Mesendoderm (in vitro differentiated cells): ENCODE measurements around the gene MST1.

Source experiments
- DNase-seq: peaks from one replicate; pipeline ENCODE4 v3.0.0; 2013
- H2AK5ac ChIP-seq: 2 replicates; pipeline ENCODE4 v1.6.1; 2013; ENCODE audit warnings: low read length, inconsistent platforms
- H2BK120ac ChIP-seq: 2 replicates; pipeline ENCODE4 v1.6.1; 2013; ENCODE audit warnings: low read depth, mild to moderate bottlenecking, low read length, moderate library complexity, mixed read lengths
- H2BK15ac ChIP-seq: replicated peaks from 2 replicates; pipeline ENCODE4 v1.6.1; 2013; ENCODE audit warnings: low read depth, mild to moderate bottlenecking, moderate library complexity
- H2BK5ac ChIP-seq: 2 replicates; pipeline ENCODE4 v1.6.1; 2013; ENCODE audit warnings: low read length, inconsistent platforms
- H3K18ac ChIP-seq: 2 replicates; pipeline ENCODE4 v1.6.1; 2013; ENCODE audit warnings: mild to moderate bottlenecking, low read length, mixed read lengths
- H3K23ac ChIP-seq: one replicate; pipeline ENCODE4 v1.6.1; 2013; ENCODE audit warnings: low read length
- H3K27ac ChIP-seq: 2 replicates; pipeline ENCODE4 v1.5.1; 2013; ENCODE audit warnings: low read depth, mild to moderate bottlenecking, inconsistent platforms, low read length, moderate library complexity
- H3K27me3 ChIP-seq: 2 replicates; pipeline ENCODE4 v1.6.1; 2013; ENCODE audit warnings: low read length, control low read depth, mild to moderate bottlenecking, inconsistent platforms; ENCODE audit not compliant: insufficient read depth, poor library complexity
- H3K36me3 ChIP-seq: 2 replicates; pipeline ENCODE4 v1.6.1; 2013; ENCODE audit warnings: low read length, inconsistent platforms; ENCODE audit not compliant: control insufficient read depth, insufficient read depth
- H3K4ac ChIP-seq: one replicate; pipeline ENCODE4 v1.6.1; 2013; ENCODE audit warnings: low read depth, mild to moderate bottlenecking, low read length, moderate library complexity
- H3K4me1 ChIP-seq: 2 replicates; pipeline ENCODE4 v1.6.1; 2013; ENCODE audit warnings: low read depth, low read length, inconsistent platforms; ENCODE audit not compliant: control insufficient read depth
- H3K4me2 ChIP-seq: 2 replicates; pipeline ENCODE4 v1.6.1; 2013; ENCODE audit warnings: low read length
- H3K4me3 ChIP-seq: 2 replicates; pipeline ENCODE4 v1.5.1; 2013; ENCODE audit warnings: mild to moderate bottlenecking, low read length
- H3K56ac ChIP-seq: one replicate; pipeline ENCODE4 v1.6.1; 2013; ENCODE audit warnings: low read length
- H3K79me1 ChIP-seq: 2 replicates; pipeline ENCODE4 v1.6.1; 2013; ENCODE audit warnings: low read length, inconsistent platforms
- H3K79me2 ChIP-seq: 2 replicates; pipeline ENCODE4 v1.6.1; 2013; ENCODE audit warnings: mild to moderate bottlenecking, low read length; ENCODE audit not compliant: control insufficient read depth, insufficient read depth
- H3K9ac ChIP-seq: 2 replicates; pipeline ENCODE4 v1.6.1; 2013; ENCODE audit warnings: low read length, inconsistent platforms
- H4K5ac ChIP-seq: one replicate; pipeline ENCODE4 v1.6.1; 2013; ENCODE audit warnings: low read length
- H4K8ac ChIP-seq: one replicate; pipeline ENCODE4 v1.6.1; 2013; ENCODE audit warnings: low read depth, mild to moderate bottlenecking, control low read depth, low read length, moderate library complexity
- WGBS: extraction: QIAGEN DNeasy Blood & Tissue Kit; methylation state at CpG from one replicate; pipeline ENCODE4 v1.1.7; 2013; ENCODE audit warnings: low lambda C conversion rate, missing lambda C conversion rate; ENCODE audit not compliant: insufficient coverage; ENCODE audit errors: extremely low coverage; 5-methylcytosine and 5-hydroxymethylcytosine counted together

Gene MST1

DNA sequence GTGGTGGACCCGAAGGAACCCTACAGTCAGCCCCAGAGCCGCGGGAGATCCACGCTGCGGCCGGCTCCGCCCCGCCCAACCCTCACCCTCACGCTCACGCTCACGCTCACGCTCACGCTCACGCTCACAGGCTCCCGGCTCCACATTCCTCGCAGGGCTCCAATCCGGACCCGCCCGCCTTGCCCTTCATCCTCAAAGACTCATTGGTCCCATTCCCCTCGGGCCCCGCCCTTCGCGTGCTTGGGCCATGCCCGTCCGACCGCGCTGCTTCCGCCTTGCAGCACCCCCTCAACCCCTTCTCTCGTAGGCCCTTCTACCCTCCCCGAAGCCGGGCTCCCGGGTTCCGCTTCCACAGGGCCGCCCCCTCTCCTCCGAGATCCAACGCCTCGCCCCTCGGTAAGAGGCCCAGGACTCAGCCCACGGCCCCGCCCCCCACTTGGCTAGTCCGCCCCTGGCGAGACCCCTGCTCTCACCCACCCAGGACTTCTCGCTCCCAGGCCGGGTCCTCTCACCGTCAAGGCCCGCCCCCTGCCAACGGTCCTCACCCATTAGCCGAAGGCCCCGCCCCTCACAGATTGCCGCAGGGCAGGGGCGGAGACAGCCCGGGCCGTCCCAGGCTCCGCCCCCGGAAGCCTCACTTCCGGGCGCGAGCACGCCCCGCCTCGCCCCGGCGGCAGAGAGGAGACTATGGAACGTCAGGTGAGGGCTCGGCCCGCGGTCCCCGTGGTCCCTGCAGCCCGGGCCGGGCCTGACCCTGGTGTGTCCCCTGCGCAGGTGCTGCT, 15.4 kb downstream of the MST1 start, which contains the start of gene APEH:
APEH (plus strand) TSS at position 637 of the 782 bp plus-strand sequence; CDS start at position 688, 51 bp downstream.
- Histone ChIP-seq H2BK15ac (no peak within 1 kb of the TSS), H3K79me2 (peaks cover 10% of the 10 kb centered on the region), H2AK5ac (peak within 1 kb of the TSS; percentile 3), H3K4me1 (peaks cover 6% of the 10 kb centered on the region), H3K27me3 (no peaks in the 10 kb centered on the region), H4K8ac (peak within 1 kb of the TSS; percentile 78), H3K56ac (peak within 1 kb of the TSS; percentile 98), H3K4ac (peak within 1 kb of the TSS; percentile 61), H3K27ac (peak within 1 kb of the TSS; percentile 91), H2BK120ac (no peak within 1 kb of the TSS), H3K4me3 (peak within 1 kb of the TSS; percentile 96), H3K79me1 (peaks cover 17% of the 10 kb centered on the region), H2BK5ac (peak within 1 kb of the TSS; percentile 45), H3K23ac (no peak within 1 kb of the TSS), H3K9ac (peak within 1 kb of the TSS; percentile 94), H3K36me3 (peaks cover 6% of the 10 kb centered on the region), H3K4me2 (peak within 1 kb of the TSS; percentile 86), H4K5ac (no peak within 1 kb of the TSS), H3K18ac (peak within 1 kb of the TSS; percentile 69)
- DNase-seq, result peak; percentile 98
- WGBS, result no CpG with 5 or more reads among the region's 71 CpGs

DNA sequence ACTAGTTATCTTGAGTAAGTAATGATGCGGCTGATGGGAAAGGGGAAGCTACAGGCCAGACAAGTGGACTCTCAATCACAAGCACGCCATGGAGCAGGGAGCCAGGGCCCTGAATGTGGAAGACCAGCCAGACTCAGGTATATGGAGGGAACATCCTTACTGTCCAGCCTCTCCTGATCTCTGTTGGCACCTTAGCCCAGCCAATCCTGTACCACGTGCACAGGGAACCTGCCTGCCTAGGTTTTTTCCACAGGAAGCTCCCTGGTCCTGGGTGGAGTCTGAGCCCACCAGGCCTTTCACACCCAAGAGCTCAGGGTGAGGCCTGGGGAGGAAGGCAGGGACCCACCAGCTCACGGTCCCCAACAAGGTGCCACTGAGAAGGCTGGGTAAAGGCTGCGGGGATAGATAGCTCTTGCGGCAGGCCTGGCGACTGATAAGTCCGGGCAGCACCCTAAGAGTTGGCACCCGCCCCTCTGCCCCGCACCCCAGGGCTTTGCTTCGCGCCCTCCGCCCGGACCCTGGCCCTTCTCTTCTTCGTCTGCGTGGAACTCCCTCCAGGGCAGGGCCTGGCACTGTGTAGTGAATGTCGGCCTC, 16.1 kb downstream of the MST1 start:
- H3K4me1 ChIP-seq, result peaks cover 6% of the 10 kb centered on the region
- no peak overlapping the region for H2BK120ac ChIP-seq
- peak overlapping the region; percentile 91 for H3K27ac ChIP-seq
- no peaks in the 10 kb centered on the region for H3K27me3 ChIP-seq
- H3K9ac ChIP-seq, result peak overlapping the region; percentile 89
- peak overlapping the region; percentile 69 for H3K18ac ChIP-seq
- no peak overlapping the region for H3K23ac ChIP-seq
- peak overlapping the region; percentile 78 for H4K8ac ChIP-seq
- H3K4me2 ChIP-seq, result peak overlapping the region; percentile 51
- peaks cover 17% of the 10 kb centered on the region for H3K79me1 ChIP-seq
- peaks cover 10% of the 10 kb centered on the region for H3K79me2 ChIP-seq
- H3K56ac ChIP-seq, result peak overlapping the region; percentile 92
- no peak overlapping the region for H4K5ac ChIP-seq
- H3K4ac ChIP-seq, result peak overlapping the region; percentile 61
- peak overlapping the region; percentile 45 for H2BK5ac ChIP-seq
- H2BK15ac ChIP-seq, result no peak overlapping the region
- H3K36me3 ChIP-seq, result peaks cover 4% of the 10 kb centered on the region
- peak overlapping the region; percentile 75 for H3K4me3 ChIP-seq
- H2AK5ac ChIP-seq, result peak overlapping the region; percentile 3
- WGBS, result no CpG with 5 or more reads among the region's 17 CpGs
- DNase-seq, result peak; percentile 51

DNA sequence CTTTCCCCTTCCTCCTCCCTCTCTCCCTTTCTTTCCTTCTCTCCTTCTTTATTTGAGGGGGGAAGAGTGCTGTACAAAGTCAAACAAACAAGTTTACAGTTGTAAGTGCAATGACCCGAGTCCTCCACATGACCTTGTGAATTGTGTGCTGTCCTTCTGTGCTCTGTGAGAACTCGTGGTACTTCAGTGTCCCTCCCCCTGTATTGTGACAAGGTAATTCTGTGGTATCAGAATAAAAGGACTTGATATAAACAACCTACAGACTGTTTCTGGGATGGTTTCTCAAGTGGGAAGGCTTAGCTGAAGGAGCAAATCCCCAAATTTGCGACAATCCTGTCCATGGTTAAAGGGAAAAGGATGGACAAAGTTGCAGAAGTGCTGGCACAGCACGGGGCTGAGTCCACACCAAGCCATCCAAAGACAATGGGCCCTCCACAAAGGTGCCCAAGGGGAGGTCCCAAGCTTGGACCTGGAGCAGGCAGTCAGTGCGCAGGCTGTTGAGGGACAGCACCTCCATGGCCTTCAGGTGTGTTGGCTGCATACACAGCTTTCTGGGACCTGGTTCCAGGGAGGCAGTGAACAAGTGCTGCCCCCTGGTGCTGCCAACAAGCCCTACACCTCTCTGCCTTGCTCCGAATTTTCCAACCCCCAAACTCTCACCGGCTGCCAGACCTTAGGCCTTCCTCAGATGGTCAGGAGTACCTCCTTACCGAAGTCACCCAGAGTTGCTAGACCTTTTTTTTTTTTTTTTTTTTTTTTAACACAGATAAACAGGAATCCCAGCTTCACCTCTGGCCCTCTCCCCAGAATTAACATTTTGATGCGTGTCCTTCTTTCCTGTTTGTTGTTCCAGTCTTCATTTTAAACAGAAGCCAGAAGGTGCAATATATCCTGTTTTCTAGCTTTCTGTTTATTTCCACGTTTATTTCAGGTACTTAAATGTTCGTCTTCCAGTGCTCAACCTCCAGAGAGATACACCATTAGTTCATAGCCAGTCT, 17.7 kb downstream of the MST1 start:
- H3K36me3 ChIP-seq, result peaks cover 3% of the 10 kb centered on the region
- WGBS, result no CpG with 5 or more reads among the region's 11 CpGs
- H3K4me1 ChIP-seq, result peaks cover 6% of the 10 kb centered on the region
- no peak overlapping the region for H3K4ac ChIP-seq
- no peak overlapping the region for H3K4me2 ChIP-seq
- H3K4me3 ChIP-seq, result no peak overlapping the region
- H2AK5ac ChIP-seq, result no peak overlapping the region
- H3K27ac ChIP-seq, result no peak overlapping the region
- no peaks in the 10 kb centered on the region for H3K27me3 ChIP-seq
- no peak overlapping the region for H4K5ac ChIP-seq
- DNase-seq, result peak; percentile 87
- H2BK120ac ChIP-seq, result no peak overlapping the region
- no peak overlapping the region for H2BK5ac ChIP-seq
- no peak overlapping the region for H4K8ac ChIP-seq
- H3K79me1 ChIP-seq, result peaks cover 17% of the 10 kb centered on the region
- no peak overlapping the region for H3K56ac ChIP-seq
- H3K9ac ChIP-seq, result peak overlapping the region; percentile 33
- H3K23ac ChIP-seq, result no peak overlapping the region
- peaks cover 10% of the 10 kb centered on the region for H3K79me2 ChIP-seq
- no peak overlapping the region for H2BK15ac ChIP-seq
- H3K18ac ChIP-seq, result no peak overlapping the region

DNA sequence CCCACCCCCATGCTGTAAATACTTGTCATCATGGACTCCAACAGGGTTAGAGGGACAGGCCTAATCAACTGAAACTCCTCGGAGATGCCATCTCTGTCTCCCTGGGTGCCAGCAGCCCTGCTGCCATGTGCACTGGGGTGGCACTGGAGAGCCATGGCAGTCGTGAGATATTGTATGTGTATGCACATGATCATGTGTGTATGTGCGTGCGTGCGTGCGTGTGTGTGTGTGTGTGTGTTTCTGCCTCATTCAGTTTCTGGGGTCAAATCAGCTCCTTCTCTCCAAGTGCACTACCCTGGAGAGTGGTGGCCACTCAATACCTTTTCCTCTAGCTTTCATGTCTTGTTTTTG, 18.4 kb downstream of the MST1 start:
- no peak overlapping the region for H3K4me2 ChIP-seq
- no peak overlapping the region for H3K23ac ChIP-seq
- no peak for DNase-seq
- H3K4ac ChIP-seq, result no peak overlapping the region
- H2BK120ac ChIP-seq, result no peak overlapping the region
- no peak overlapping the region for H3K56ac ChIP-seq
- H3K4me1 ChIP-seq, result peaks cover 6% of the 10 kb centered on the region
- H3K79me2 ChIP-seq, result peaks cover 10% of the 10 kb centered on the region
- H2BK5ac ChIP-seq, result no peak overlapping the region
- no peak overlapping the region for H2AK5ac ChIP-seq
- no peak overlapping the region for H4K8ac ChIP-seq
- no peak overlapping the region for H2BK15ac ChIP-seq
- H3K27me3 ChIP-seq, result no peaks in the 10 kb centered on the region
- H4K5ac ChIP-seq, result no peak overlapping the region
- no peak overlapping the region for H3K4me3 ChIP-seq
- no peak overlapping the region for H3K27ac ChIP-seq
- peaks cover 15% of the 10 kb centered on the region for H3K79me1 ChIP-seq
- WGBS, result no CpG with 5 or more reads among the region's 6 CpGs
- H3K9ac ChIP-seq, result no peak overlapping the region
- peaks cover 1% of the 10 kb centered on the region for H3K36me3 ChIP-seq
- no peak overlapping the region for H3K18ac ChIP-seq

DNA sequence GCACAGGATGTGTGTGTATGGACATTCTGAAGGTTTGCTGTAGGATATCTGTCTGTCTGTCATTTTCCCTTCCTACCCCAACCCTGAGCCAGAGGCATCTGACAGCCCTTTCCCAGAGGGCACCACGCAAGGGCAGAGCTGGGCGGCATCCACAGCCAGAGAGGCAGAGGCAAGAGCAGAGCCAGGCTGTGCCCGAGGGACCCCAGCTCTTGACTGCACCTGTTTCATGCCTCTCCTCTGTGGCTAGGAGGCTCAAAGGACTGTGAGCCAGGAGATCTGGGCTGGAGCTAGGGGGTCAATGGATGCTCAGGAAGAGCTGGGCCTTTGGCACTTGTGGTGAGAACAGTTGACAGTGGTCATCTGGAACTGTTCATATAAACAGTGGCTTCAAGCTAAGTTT, 19.9 kb downstream of the MST1 start:
- Histone ChIP-seq H4K8ac (no peak overlapping the region), H3K27ac (no peak overlapping the region), H3K27me3 (no peaks in the 10 kb centered on the region), H3K23ac (no peak overlapping the region), H2BK15ac (no peak overlapping the region), H2BK120ac (no peak overlapping the region), H3K79me2 (peaks cover 3% of the 10 kb centered on the region), H3K56ac (no peak overlapping the region), H3K4me1 (peaks cover 2% of the 10 kb centered on the region), H3K79me1 (peaks cover 4% of the 10 kb centered on the region), H3K4ac (no peak overlapping the region), H3K4me3 (no peak overlapping the region), H3K9ac (no peak overlapping the region), H3K4me2 (no peak overlapping the region), H2BK5ac (no peak overlapping the region), H4K5ac (no peak overlapping the region), H3K36me3 (no peaks in the 10 kb centered on the region), H3K18ac (no peak overlapping the region), H2AK5ac (no peak overlapping the region)
- WGBS, result no CpG with 5 or more reads among the region's 3 CpGs
- DNase-seq, result no peak
